Stimulated activated CD4-positive, alpha-beta T cell treated with anti-CD3 and anti-CD28 coated beads, Interleukin-12 subunit alpha, Interleukin-12 subunit beta, amount 100 ng/mL, for 24 hours (primary cell): ENCODE results near the gene DNM2.
"Not testable (repeated sequence)": the region's sequence is repeated elsewhere in the genome, so short reads cannot be mapped to it uniquely, and the experiment has no call there.

Experiments
- DNase-seq, 2 experiments: peaks; one replicate each; pipeline ENCODE4 v3.0.0-alpha.2; 2020; ENCODE audit warnings: low read depth in 2 of 2

DNM2 gene

GRCh38 chr19:10836479-10837330 lies 118.8 kb downstream of the DNM2 start:
- DNase-seq, result peak; percentile 71 to 76

DNA sequence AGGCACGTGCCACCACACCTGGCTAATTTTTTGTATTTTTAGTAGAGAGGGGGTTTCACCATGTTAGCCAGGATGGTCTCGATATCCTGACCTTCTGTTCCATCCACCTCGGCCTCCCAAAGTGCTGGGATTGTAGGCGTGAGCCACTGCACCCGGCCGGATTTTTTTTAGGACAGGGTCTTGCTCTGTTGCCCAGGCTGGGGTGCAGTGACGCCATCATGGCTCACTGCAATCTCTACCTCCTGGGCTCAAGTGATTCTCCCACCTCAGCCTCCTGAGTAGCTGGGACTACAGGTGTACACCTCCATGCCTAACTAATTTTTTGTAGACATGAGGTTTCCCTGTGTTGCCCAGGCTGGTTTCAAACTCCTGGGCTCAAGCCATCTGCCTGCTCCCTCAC lies 119.8 kb downstream of the DNM2 start:
- DNase-seq, result not testable (repeated sequence)

- no peak for DNase-seq
Observed at GRCh38 chr19:10838377-10838776, 120.5 kb downstream of the DNM2 start.

DNA sequence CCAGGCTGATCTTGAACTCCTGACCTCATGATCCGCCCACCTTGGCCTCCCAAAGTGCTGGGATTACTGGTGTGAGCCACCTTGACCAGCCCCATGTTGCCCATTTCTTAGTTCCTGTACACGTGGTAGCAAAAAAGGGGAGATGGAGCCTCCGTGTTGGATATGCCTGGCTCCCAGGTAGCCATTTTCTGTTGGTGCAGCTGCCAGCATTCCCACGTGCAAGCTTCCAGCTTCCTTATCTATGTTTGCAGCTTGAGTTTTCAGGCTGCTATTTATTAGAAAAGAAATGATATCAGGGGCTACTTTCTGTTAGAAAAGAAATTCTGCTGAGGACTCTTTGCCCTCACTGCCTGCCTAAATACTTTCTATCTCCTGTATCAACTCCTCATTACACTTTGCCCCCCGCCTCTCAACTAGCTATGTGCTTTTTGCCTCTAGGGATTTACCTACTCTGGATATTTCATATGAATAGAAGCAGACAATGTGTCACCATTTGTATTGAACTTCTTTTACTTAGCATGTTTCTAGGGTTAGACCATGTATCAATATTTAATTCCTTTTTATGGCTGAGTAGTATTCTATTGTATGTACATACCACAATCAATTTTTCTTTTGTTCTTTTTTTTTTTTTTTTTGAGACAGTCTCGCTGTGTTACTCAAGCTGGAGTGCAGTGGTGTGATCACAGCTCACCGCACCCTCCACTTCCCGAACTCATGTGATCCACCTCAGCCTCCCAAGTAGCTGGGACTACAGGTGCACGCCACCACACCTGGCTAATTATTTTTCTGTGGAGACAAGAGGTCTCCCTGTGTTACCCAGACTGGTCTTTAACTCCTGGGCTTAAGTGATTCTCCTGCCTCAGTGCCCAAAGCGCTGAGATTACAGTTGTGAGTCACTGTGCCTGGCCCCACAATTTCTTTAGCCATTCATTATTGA lies 121.5 kb downstream of the DNM2 start:
- DNase-seq, result no peak

DNA sequence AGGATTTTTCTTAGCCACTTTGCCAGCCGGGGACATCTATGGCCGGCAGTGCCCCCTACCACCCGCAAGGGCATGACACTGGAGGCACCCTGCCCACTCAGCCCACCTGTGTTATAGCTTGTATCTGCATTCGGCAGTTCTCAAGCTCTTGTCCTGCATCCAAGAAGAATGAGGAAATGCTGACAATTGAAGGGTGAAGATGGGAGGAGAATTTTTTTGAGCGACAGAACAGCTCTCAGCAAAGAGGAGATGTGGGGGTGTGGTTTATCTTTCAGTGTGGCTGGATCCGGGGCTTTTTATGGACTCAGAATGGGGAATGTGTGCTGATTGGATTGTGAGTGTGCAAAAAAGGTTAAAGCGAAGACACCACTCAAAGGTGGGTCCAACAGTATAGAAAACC lies 124.9 kb downstream of the DNM2 start:
- no peak for DNase-seq

DNA sequence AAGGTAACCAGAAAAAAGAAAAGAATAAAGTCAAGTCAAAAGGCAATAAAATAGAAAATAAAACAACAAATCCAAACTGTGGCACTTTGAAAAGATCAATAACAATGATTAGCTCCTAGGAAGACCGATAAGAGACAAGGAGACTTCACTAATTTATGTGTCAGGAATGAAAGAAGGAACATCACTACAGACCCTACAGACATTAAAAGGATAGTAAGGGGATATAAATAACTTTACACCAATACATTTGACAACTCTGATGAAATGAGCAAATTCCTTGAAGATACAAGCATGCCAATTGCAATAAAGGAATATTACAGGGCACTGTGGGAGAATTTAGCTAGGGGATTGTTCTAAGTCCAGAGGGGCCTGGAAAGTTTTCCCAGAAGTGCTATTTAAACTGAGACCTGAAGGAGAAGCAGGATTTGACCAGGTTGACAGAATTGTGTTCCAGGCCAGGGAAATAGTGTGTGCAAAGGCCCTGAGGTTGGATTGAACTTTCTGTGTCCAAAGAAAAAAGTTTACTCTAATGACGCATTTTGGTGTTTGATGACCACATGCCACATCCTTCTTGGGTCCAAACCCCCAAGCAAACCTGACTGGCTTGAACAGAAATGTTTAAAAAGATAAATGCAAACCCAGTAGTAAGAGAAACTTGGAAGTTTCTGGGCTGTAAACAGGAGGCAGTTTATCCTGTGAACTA lies 128.8 kb downstream of the DNM2 start:
- DNase-seq, result no peak

- DNase-seq, result no peak
Observed at GRCh38 chr19:10848230-10848856, 130.5 kb downstream of the DNM2 start, which contains the start of gene C19orf38. TSS of gene C19orf38 (plus strand) at chr19:10848415. CDS start at chr19:10848509, 94 bp downstream.

- DNase-seq, result no peak
Observed at GRCh38 chr19:10850631-10851030, 132.8 kb downstream of the DNM2 start.

DNA sequence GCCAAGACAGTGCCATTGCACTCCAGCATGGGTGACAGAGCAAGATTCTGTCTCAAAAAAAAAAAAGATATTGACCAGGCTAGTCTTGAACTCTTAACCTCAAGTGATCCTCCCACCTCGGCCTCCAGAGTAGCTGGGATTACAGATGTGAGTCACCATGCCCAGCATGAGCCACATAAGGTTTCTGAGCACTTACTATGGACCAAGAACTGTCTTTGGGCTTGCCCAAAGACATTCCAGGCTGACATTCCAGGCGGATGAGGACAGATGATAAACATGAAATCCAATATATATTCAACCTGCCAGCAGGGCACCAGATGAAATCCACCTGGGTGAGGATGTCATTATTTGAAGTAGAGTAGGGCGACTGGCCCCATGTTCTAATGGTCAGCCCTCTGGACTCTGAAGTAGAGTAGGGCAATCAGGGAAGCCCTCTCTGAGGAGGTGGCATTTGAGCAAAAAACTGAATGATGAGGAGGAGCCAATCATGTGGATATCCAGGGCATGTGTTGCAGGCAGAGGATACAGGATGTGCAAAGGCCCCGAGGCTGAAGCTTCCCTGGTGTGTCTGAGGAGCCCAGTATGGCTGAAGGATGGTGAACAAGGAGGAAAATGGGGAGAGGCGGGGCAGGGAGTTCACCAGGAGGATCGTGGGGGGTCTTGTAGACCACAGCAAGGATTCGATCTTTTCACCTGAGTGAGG lies 134.4 kb downstream of the DNM2 start:
- no peak for DNase-seq

DNA sequence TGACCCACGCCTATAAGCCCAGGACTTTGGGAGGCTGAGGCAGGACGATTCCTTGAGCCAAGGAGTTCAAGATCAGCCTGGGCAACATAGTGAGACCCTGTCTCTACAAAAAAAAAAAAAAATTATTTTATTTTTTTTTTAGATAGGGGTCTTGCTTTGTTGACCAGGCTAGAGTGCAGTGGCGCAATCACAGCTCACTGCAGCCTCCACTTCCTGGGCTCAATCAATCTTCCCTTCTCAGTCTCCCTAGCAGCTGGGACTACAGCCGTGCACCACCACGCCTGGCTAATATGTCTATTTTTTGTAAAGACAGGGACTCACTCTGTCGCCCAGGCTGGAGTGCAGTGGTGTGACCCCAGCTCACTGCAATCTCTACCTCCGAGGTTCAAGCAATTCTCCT lies 135.1 kb downstream of the DNM2 start:
- DNase-seq, result no peak

GRCh38 chr19:10854350-10855089 lies 136.6 kb downstream of the DNM2 start:
- DNase-seq, result no peak

DNA sequence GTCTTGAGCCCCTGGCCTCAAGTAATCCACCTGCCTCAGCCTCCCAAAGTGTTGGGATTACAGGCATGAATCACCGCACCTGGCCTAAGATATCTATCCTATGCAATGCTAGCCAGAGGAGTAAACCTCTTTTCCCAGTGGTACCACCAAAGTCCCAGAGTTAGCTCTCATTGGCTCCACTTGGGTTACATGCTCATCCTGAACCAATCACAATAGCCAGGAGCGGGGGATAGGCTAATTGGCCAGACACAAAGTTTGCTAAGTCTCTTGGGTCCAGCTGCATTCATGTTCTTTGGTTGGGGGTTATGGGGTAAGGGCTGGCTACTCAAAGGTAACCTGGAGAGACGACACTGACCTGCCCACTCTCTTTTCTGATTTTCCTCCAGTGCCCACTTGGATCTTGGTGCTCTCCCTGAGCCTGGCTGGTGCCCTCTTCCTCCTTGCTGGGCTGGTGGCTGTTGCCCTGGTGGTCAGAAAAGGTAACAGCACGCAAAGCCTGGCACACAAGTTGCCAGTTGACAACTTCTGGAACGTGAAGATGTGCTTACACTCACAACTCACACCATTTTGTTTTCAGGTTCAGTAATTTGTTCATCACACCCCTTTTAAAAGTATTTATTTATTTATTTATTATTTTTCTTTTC lies 138.1 kb downstream of the DNM2 start:
- no peak for DNase-seq

DNA sequence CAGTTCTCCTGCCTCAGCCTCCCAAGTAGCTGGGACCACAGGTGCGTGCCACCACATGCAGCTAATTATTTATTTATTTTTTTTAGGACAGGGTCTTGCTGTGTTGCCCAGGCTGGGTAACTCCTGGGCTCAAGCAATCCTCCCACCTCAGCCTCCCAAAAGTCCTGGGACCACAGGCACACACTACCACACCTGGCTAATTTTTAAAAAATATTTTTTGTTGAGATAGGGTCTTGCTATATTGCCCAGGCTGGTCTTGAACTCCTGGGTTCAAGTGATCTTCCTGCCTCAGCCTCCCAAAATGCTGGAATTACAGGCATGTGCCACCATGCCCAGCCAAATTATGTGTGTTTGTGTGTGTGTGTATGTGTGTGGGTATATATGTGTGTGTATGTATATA lies 139.0 kb downstream of the DNM2 start:
- DNase-seq, result not testable (repeated sequence)

- DNase-seq, result no peak
Observed at GRCh38 chr19:10858204-10858828, 140.4 kb downstream of the DNM2 start.

GRCh38 chr19:10861103-10861651 lies 143.3 kb downstream of the DNM2 start:
- DNase-seq, result peak in 1 of 2 experiments; percentile 24

GRCh38 chr19:10862561-10863106 lies 144.8 kb downstream of the DNM2 start:
- no peak for DNase-seq

DNA sequence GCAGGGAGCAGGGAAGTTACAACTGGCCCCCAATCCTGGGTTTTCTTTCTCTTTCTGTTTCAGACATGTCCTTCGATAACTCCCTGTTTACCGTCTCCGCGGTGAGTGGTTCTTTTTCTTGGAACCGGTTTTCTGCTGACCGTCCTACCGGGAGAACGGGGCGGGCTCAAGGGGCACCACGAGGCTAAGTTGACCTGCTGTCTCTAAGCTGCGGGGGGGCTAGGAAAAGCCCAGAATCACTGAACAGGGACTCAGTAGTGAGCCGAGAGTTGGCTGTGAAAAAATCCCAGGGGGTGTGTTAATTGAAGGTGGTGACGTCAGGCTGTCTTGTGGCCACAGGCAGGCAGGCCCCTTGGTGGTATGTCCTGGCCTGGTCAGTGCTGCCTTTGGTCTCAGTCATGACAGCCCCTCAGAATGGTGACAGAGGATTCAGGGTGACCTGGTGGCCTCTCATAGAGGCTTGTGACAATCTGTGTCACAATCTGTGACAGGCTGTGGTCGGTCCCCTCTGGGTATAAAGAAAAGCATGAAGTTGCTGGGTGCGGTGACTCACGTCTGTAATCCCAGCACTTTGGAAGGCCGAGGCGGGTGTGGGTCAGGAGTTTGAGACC lies 145.3 kb downstream of the DNM2 start:
- DNase-seq, result no peak

DNA sequence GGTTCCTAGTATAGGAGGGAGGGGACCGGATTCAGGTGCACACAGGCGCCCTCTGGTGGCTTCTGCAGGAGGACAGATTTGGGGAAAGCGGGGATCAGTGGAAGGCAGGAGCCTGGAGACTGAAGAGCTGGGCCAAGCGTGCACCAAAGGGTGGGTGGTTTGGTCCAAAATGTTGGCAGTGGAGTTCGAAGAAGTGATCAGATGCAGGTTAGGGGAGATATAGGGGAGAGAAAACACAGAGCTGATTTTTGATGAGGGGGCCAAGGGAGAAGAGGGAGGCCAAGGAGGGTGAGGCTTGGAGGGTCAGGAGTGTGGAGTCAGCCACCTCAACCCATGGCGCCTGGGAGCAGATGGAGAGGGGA lies 146.6 kb downstream of the DNM2 start:
- DNase-seq, result peak; percentile 70 to 86
